OCI-LY1 (cell line): Measurements from ENCODE around the gene SLC4A1.
"Not testable (repeated sequence)": the region's sequence is repeated elsewhere in the genome, so short reads cannot be mapped to it uniquely, and the experiment has no call there.

ENCODE experiments used
- EZH2 ChIP-seq: fragments of 200-600 bp; sonication (generic), shearing (Covaris generic); IDR thresholded peaks from 2 replicates; pipeline ENCODE4 v1.8.0; 2017; ENCODE audit warnings: borderline replicate concordance, mixed run types, mild to moderate bottlenecking, antibody characterized with exemption, low read length, moderate library complexity, mixed read lengths
- TF ChIP-seq, protein P1 (sequence below): fragments of 200-600 bp; sonication (generic), shearing (Covaris generic); IDR thresholded peaks from 2 replicates; pipeline ENCODE4 v1.5.1; 2017; ENCODE audit warnings: mild to moderate bottlenecking, antibody characterized with exemption, low read length, moderate library complexity, mixed read lengths

DNA sequence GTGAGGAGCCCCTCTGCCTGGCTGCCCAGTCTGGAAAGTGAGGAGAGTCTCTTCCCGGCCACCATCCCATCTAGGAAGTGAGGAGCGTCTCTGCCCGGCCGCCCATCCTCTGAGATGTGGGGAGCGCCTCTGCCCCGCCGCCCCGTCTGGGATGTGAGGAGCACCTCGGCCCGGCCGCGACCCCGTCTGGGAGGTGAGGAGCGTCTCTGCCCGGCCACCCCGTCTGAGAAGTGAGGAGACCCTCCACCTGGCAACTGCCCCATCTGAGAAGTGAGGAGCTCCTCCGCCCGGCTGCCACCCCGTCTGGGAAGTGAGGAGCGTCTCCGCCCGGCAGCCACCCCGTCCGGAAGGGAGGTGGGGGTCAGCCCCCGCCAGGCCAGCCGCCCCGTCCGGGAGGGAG, 30.0 kb downstream of the SLC4A1 start:
- TF ChIP-seq, protein P1, sequence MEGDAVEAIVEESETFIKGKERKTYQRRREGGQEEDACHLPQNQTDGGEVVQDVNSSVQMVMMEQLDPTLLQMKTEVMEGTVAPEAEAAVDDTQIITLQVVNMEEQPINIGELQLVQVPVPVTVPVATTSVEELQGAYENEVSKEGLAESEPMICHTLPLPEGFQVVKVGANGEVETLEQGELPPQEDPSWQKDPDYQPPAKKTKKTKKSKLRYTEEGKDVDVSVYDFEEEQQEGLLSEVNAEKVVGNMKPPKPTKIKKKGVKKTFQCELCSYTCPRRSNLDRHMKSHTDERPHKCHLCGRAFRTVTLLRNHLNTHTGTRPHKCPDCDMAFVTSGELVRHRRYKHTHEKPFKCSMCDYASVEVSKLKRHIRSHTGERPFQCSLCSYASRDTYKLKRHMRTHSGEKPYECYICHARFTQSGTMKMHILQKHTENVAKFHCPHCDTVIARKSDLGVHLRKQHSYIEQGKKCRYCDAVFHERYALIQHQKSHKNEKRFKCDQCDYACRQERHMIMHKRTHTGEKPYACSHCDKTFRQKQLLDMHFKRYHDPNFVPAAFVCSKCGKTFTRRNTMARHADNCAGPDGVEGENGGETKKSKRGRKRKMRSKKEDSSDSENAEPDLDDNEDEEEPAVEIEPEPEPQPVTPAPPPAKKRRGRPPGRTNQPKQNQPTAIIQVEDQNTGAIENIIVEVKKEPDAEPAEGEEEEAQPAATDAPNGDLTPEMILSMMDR, result not testable (repeated sequence)
- not testable (repeated sequence) for TF ChIP-seq EZH2
